GM10248 (cell line): ENCODE measurements around the gene UBR2.

Experiments used
- CTCF ChIA-PET: fragments of 300-600 bp; sonication (Branson Sonifier 250); formaldehyde crosslinking; extraction: SDS; loops from one replicate; lab custom pipeline; 2021; ENCODE audit warnings: antibody characterized with exemption; lab: Yijun Ruan, JAX
- POLR2A ChIA-PET: fragments of 350-650 bp; sonication (Branson Sonifier 250); formaldehyde crosslinking; extraction: SDS; loops from one replicate; lab custom pipeline; 2020; ENCODE audit warnings: antibody characterized with exemption; lab: Yijun Ruan, JAX
- DNase-seq: peaks from one replicate; pipeline ENCODE4 v3.0.0; 2012; ENCODE audit errors: extremely low spot score
- TF ChIP-seq, protein P1 (sequence below): IDR thresholded peaks from 2 replicates; pipeline ENCODE4 v1.5.1; 2012; ENCODE audit warnings: mild to moderate bottlenecking, low read depth; ENCODE audit errors: extremely low read depth, missing control alignments, control extremely low read depth

Gene UBR2

GRCh38 chr6:42522942-42523814, 40.7 kb upstream of the UBR2 start:
- DNase-seq, result no peak
- CTCF ChIA-PET, result interaction anchor here (1.6 to 7.8 kb wide), 3 partner anchors 9 to 309 kb away, joined by 3 to 57 read pairs (median 23); no protein-coding TSS in a partner anchor
- POLR2A ChIA-PET, result no interaction called here
- TF ChIP-seq, protein P1, sequence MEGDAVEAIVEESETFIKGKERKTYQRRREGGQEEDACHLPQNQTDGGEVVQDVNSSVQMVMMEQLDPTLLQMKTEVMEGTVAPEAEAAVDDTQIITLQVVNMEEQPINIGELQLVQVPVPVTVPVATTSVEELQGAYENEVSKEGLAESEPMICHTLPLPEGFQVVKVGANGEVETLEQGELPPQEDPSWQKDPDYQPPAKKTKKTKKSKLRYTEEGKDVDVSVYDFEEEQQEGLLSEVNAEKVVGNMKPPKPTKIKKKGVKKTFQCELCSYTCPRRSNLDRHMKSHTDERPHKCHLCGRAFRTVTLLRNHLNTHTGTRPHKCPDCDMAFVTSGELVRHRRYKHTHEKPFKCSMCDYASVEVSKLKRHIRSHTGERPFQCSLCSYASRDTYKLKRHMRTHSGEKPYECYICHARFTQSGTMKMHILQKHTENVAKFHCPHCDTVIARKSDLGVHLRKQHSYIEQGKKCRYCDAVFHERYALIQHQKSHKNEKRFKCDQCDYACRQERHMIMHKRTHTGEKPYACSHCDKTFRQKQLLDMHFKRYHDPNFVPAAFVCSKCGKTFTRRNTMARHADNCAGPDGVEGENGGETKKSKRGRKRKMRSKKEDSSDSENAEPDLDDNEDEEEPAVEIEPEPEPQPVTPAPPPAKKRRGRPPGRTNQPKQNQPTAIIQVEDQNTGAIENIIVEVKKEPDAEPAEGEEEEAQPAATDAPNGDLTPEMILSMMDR, result no peak

GRCh38 chr6:42525206-42525605, 38.6 kb upstream of the UBR2 start:
- DNase-seq, result no peak
- TF ChIP-seq, protein P1, result no peak
- POLR2A ChIA-PET, result no interaction called here
- CTCF ChIA-PET, result interaction anchor here (0.9 to 2.4 kb wide), 2 partner anchors 15 to 22 kb away, joined by 3 to 13 read pairs; no protein-coding TSS in a partner anchor

DNA sequence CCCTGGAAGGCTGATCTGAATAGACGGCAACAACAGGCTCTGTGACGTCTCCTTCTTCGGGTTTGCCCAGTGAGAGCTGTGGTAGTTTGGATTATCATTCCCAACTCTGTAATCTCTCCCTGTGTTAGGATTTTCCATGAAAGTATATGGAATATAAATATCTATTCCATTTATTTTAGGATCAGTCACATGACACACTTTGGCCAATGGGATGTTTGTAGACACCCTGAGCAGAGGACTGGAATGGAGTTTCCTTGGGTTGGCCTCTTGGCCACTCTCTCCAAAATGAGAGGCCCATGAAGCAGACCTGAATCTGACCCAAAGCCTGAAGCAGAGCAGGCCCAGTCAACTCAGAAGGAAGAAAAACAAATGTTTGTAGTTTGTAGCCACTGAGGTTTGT, 37.2 kb upstream of the UBR2 start:
- ChIA-PET CTCF (interaction anchor here (0.9 to 2.4 kb wide), 2 partner anchors 20 to 21 kb away, joined by 3 to 13 read pairs; no protein-coding TSS in a partner anchor), POLR2A (no interaction called here)
- no peak for DNase-seq
- TF ChIP-seq, protein P1, result no peak

GRCh38 chr6:42527204-42527603, 36.6 kb upstream of the UBR2 start:
- ChIA-PET POLR2A (no interaction called here), CTCF (interaction anchor here (0.8 kb wide), 1 partner anchor 20 kb away, joined by 3 read pairs; no protein-coding TSS in a partner anchor)
- TF ChIP-seq, protein P1, result no peak
- no peak for DNase-seq

GRCh38 chr6:42530296-42530695, 33.5 kb upstream of the UBR2 start:
- ChIA-PET POLR2A (no interaction called here), CTCF (interaction anchor here (2.5 to 3.4 kb wide), 4 partner anchors 10 to 221 kb away, joined by 11 to 57 read pairs (median 30); no protein-coding TSS in a partner anchor)
- DNase-seq, result no peak
- TF ChIP-seq, protein P1, result no peak

GRCh38 chr6:42530751-42531150, 33.1 kb upstream of the UBR2 start:
- CTCF ChIA-PET, result interaction anchor here (1.0 to 3.4 kb wide), 15 partner anchors 11 to 295 kb away, joined by 3 to 57 read pairs (median 9); no protein-coding TSS in a partner anchor

More at GRCh38 chr6:42530751-42531150, 33.1 kb upstream of the UBR2 start:
- POLR2A ChIA-PET, result no interaction called here
- TF ChIP-seq, protein P1, result no peak
- DNase-seq, result no peak
